WTC11 (cell line): Measurements from ENCODE around the gene CCNA1. TPM values are rescaled to one million over a fixed set of nuclear protein-coding genes. Genes with fewer than 3 reads are reported as not detected.

Experiments used
- ATAC-seq: fragments of 200-7000 bp; cut with Tn5 transposase; 2 replicates; pipeline ENCODE4 v1.10.0; 2021; ENCODE audit warnings: mild to moderate bottlenecking, moderate library complexity
- CTCF ChIA-PET: fragments of 300-600 bp; sonication (Branson Sonifier 250); formaldehyde crosslinking; loops from one replicate; lab custom pipeline; 2021; ENCODE audit warnings: antibody characterized with exemption; lab: Charles Lee
- POLR2A ChIA-PET: fragments of 350-600 bp; sonication (Branson Sonifier 250); formaldehyde crosslinking; loops from one replicate; lab custom pipeline; 2021; ENCODE audit warnings: antibody characterized with exemption; lab: Charles Lee
- DNase-seq: peaks from one replicate; pipeline ENCODE4 v3.0.0; 2021; ENCODE audit warnings: low spot score
- H3K27ac Mint-ChIP-seq: 2 replicates; pipeline ENCODE4 v1.8.0; 2021; ENCODE audit warnings: mixed read lengths
- H3K27me3 Mint-ChIP-seq: 2 replicates; pipeline ENCODE4 v1.8.0; 2021; ENCODE audit warnings: low read depth, mild to moderate bottlenecking, moderate library complexity, mixed read lengths
- H3K36me3 Mint-ChIP-seq: 2 replicates; pipeline ENCODE4 v1.8.0; 2021; ENCODE audit warnings: mixed read lengths
- H3K4me1 Mint-ChIP-seq: 2 replicates; pipeline ENCODE4 v1.8.0; 2022; ENCODE audit warnings: mixed read lengths
- H3K4me3 Mint-ChIP-seq: 2 replicates; pipeline ENCODE4 v1.8.0; 2021; ENCODE audit warnings: mild to moderate bottlenecking, moderate library complexity, mixed read lengths
- H3K9me3 Mint-ChIP-seq: 2 replicates; pipeline ENCODE4 v1.8.0; 2021; ENCODE audit warnings: mixed read lengths
- ATF1 ChIP-seq: sonication (generic); formaldehyde crosslinking; IDR thresholded peaks from 2 replicates; pipeline ENCODE4 v1.8.1; 2023; ENCODE audit warnings: mild to moderate bottlenecking, moderate library complexity, missing genetic modification reagents
- CBFB ChIP-seq: sonication (generic); formaldehyde crosslinking; IDR thresholded peaks from 2 replicates; pipeline ENCODE4 v1.8.1; 2022; ENCODE audit warnings: mild to moderate bottlenecking, low read depth, missing genetic modification reagents
- CREM ChIP-seq: sonication (generic); formaldehyde crosslinking; IDR thresholded peaks from 2 replicates; pipeline ENCODE4 v1.8.1; 2022; ENCODE audit warnings: mild to moderate bottlenecking, missing genetic modification reagents, moderate library complexity
- CTCF ChIP-seq: fragments of 200-600 bp; IDR thresholded peaks from 2 replicates; pipeline ENCODE4 v1.8.0; 2022; ENCODE audit warnings: antibody characterized with exemption
- E2F5 ChIP-seq: sonication (generic); formaldehyde crosslinking; IDR thresholded peaks from 2 replicates; pipeline ENCODE4 v1.8.1; 2022; ENCODE audit warnings: mild to moderate bottlenecking, moderate library complexity, missing genetic modification reagents
- ETV6 ChIP-seq: sonication (generic); formaldehyde crosslinking; IDR thresholded peaks from 2 replicates; pipeline ENCODE4 v1.8.1; 2022; ENCODE audit warnings: mild to moderate bottlenecking, missing genetic modification reagents
- FOXJ3 ChIP-seq: sonication (generic); formaldehyde crosslinking; IDR thresholded peaks from 2 replicates; pipeline ENCODE4 v1.9.0; 2021; ENCODE audit warnings: missing genetic modification reagents, mild to moderate bottlenecking, borderline replicate concordance
- GABPB1 ChIP-seq: sonication (generic); formaldehyde crosslinking; IDR thresholded peaks from 2 replicates; pipeline ENCODE4 v1.8.1; 2023; ENCODE audit warnings: mild to moderate bottlenecking, missing genetic modification reagents
- GRHL2 ChIP-seq: fragments of 250-450 bp; sonication (Bioruptor Pico); IDR thresholded peaks from 2 replicates; pipeline ENCODE4 v1.8.0; 2022; ENCODE audit warnings: mild to moderate bottlenecking, moderate library complexity; ENCODE audit not compliant: insufficient replicate concordance, severe bottlenecking
- HMGXB4 ChIP-seq: sonication (generic); formaldehyde crosslinking; IDR thresholded peaks from 2 replicates; pipeline ENCODE4 v1.8.1; 2023; ENCODE audit warnings: mild to moderate bottlenecking, moderate library complexity, missing genetic modification reagents
- MXD4 ChIP-seq: fragments of 250-450 bp; sonication (Bioruptor Pico); IDR thresholded peaks from 2 replicates; pipeline ENCODE4 v1.8.0; 2021; ENCODE audit warnings: mild to moderate bottlenecking, moderate library complexity, borderline replicate concordance
- NFE2L1 ChIP-seq: sonication (generic); formaldehyde crosslinking; IDR thresholded peaks from 2 replicates; pipeline ENCODE4 v1.8.1; 2023; ENCODE audit warnings: missing genetic modification reagents
- OVOL2 ChIP-seq: fragments of 250-450 bp; sonication (Bioruptor Pico); IDR thresholded peaks from 2 replicates; pipeline ENCODE4 v1.9.0; 2021; ENCODE audit warnings: mild to moderate bottlenecking, borderline replicate concordance
- RORB ChIP-seq: fragments of 250-450 bp; sonication (Bioruptor Pico); IDR thresholded peaks from 2 replicates; pipeline ENCODE4 v1.9.0; 2021; ENCODE audit warnings: mild to moderate bottlenecking
- TEAD1 ChIP-seq: sonication (generic); formaldehyde crosslinking; IDR thresholded peaks from 2 replicates; pipeline ENCODE4 v1.8.0; 2022; ENCODE audit warnings: mild to moderate bottlenecking, missing genetic modification reagents
- TEAD4 ChIP-seq: sonication (generic); formaldehyde crosslinking; IDR thresholded peaks from 2 replicates; pipeline ENCODE4 v1.8.0; 2022; ENCODE audit warnings: mild to moderate bottlenecking, missing genetic modification reagents
- USF1 ChIP-seq: sonication (generic); formaldehyde crosslinking; IDR thresholded peaks from 2 replicates; pipeline ENCODE4 v1.8.0; 2022; ENCODE audit warnings: mild to moderate bottlenecking, missing genetic modification reagents
- ZBTB21 ChIP-seq: sonication (generic); formaldehyde crosslinking; IDR thresholded peaks from 2 replicates; pipeline ENCODE4 v1.8.1; 2023; ENCODE audit warnings: mild to moderate bottlenecking, missing genetic modification reagents, borderline replicate concordance
- ZNF121 ChIP-seq: sonication (generic); formaldehyde crosslinking; IDR thresholded peaks from 2 replicates; pipeline ENCODE4 v1.8.0; 2023; ENCODE audit warnings: missing genetic modification reagents
- ZNF281 ChIP-seq: sonication (generic); formaldehyde crosslinking; IDR thresholded peaks from 2 replicates; pipeline ENCODE4 v1.8.0; 2023; ENCODE audit warnings: mild to moderate bottlenecking, missing genetic modification reagents
- ZNF317 ChIP-seq: sonication (generic); formaldehyde crosslinking; IDR thresholded peaks from 2 replicates; pipeline ENCODE4 v1.8.1; 2023; ENCODE audit warnings: low read depth, mild to moderate bottlenecking, moderate library complexity, missing genetic modification reagents, borderline replicate concordance
- ZNF423 ChIP-seq: fragments of 250-450 bp; sonication (Bioruptor Pico); IDR thresholded peaks from 2 replicates; pipeline ENCODE4 v2.1.2; 2022; ENCODE audit warnings: mild to moderate bottlenecking, moderate library complexity
- ZNF671 ChIP-seq: fragments of 250-450 bp; sonication (Bioruptor Pico); IDR thresholded peaks from 2 replicates; pipeline ENCODE4 v1.8.0; 2021; ENCODE audit warnings: mild to moderate bottlenecking
- total RNA-seq: library from RNA; stranded (reverse); gene quantifications from 3 replicates; pipeline ENCODE4 v1.2.3, GENCODE V29; 2021
- TF ChIP-seq, protein P1 (sequence below): sonication (generic); formaldehyde crosslinking; IDR thresholded peaks from 2 replicates; pipeline ENCODE4 v1.8.1; 2022; ENCODE audit warnings: low read depth, mild to moderate bottlenecking, moderate library complexity, missing genetic modification reagents, borderline replicate concordance

Gene CCNA1
- total RNA-seq, 1 experiment from 2014 or later = 3.8 TPM

DNA sequence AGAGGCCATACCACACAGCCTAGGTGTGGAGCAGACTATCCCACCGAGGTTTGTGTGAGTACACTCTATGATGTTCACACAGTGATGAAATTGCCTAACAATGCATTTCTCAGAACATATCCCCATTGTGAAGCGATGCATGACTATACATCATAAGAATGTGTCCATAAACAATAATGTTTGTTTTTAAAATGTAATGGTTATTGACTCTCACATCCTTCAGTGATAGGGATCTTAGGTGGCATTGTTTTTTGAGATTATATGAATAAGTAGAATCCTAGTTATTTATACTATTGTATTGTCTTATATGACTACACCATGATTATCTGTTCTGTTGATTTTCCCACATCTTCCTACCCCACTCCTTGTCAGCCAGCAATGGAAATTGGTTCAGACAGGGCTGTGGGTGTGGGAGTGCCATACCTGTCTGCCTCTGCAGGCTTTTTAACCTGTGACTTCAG, 13.6 kb downstream of the CCNA1 start (continued):
- TF ChIP-seq ZBTB21 (CRISPR knock-in tag) = no peak

- Mint-ChIP-seq H3K27ac (no peak overlapping the region), H3K9me3 (no peaks in the 10 kb centered on the region), H3K27me3 (no peaks in the 10 kb centered on the region; the same call in 1 of the 2 replicates), H3K4me1 (no peaks in the 10 kb centered on the region; the same call in 1 of the 2 replicates), H3K4me3 (no peak overlapping the region), H3K36me3 (no peaks in the 10 kb centered on the region)
- DNase-seq (no peak), ATAC-seq (peak; percentile 36)
- ChIA-PET POLR2A (no interaction called here), CTCF (interaction anchor here (0.9 to 2.2 kb wide), 2 partner anchors 165 to 552 kb away, joined by 3 to 8 read pairs; no protein-coding TSS in a partner anchor)
- TF ChIP-seq FOXJ3 (no peak), ATF1 (CRISPR knock-in tag) (no peak), MXD4 (no peak), ZBTB21 (CRISPR knock-in tag) (no peak), CBFB (CRISPR knock-in tag) (no peak), OVOL2 (no peak), ZNF423 (CRISPR knock-in tag) (no peak), E2F5 (CRISPR knock-in tag) (no peak), ZNF671 (CRISPR knock-in tag) (no peak), HMGXB4 (CRISPR knock-in tag) (no peak), ZNF317 (CRISPR knock-in tag) (no peak), USF1 (CRISPR knock-in tag) (no peak), ETV6 (CRISPR knock-in tag) (no peak)
- TF ChIP-seq, protein P1, sequence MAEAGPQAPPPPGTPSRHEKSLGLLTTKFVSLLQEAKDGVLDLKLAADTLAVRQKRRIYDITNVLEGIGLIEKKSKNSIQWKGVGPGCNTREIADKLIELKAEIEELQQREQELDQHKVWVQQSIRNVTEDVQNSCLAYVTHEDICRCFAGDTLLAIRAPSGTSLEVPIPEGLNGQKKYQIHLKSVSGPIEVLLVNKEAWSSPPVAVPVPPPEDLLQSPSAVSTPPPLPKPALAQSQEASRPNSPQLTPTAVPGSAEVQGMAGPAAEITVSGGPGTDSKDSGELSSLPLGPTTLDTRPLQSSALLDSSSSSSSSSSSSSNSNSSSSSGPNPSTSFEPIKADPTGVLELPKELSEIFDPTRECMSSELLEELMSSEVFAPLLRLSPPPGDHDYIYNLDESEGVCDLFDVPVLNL = no peak
Measured at GRCh38 chr13:36447501-36447900, 15.2 kb downstream of the CCNA1 start.

DNA sequence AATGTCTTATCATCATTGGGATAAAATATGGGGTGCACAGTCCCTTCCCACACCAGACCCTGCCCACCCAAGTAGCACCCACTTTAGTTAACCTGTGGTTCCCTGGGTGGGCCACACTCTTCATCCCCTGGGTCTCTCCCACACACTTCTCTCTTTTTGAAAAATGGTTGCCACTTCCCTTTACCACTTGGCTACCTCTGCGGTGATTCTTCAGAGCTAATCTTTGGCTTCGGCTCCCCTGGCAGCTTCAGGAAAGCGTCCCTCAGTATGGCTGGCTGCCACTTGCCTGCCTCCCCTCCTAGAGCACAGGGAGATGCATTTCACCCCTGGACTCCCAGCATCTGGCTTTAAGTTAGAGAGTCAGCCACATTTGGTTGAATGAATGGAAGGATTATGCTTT, 18.2 kb downstream of the CCNA1 start:
- Mint-ChIP-seq H3K36me3 (no peaks in the 10 kb centered on the region), H3K4me1 (peaks cover 16% of the 10 kb centered on the region), H3K9me3 (no peaks in the 10 kb centered on the region), H3K27ac (no peak overlapping the region), H3K4me3 (no peak overlapping the region), H3K27me3 (no peaks in the 10 kb centered on the region; the same call in 1 of the 2 replicates)
- POLR2A ChIA-PET = no interaction called here
- CTCF ChIA-PET = interaction anchor here (0.6 kb wide), 1 partner anchor 486 kb away, joined by 3 read pairs; no protein-coding TSS in a partner anchor
- no peak for ATAC-seq
- no peak for DNase-seq
- TF ChIP-seq ZNF281 (CRISPR knock-in tag) = no peak
- TF ChIP-seq GABPB1 (CRISPR knock-in tag) = no peak
- no peak for TF ChIP-seq NFE2L1 (CRISPR knock-in tag)
- no peak for TF ChIP-seq CTCF
- no peak for TF ChIP-seq E2F5 (CRISPR knock-in tag)
- no peak for TF ChIP-seq RORB
- TF ChIP-seq CREM (CRISPR knock-in tag) = no peak
- no peak for TF ChIP-seq TEAD1 (CRISPR knock-in tag)
- TF ChIP-seq ZNF121 = no peak
- TF ChIP-seq TEAD4 (CRISPR knock-in tag) = no peak
- TF ChIP-seq USF1 (CRISPR knock-in tag) = no peak
- no peak for TF ChIP-seq GRHL2 (CRISPR knock-in tag)
